Heart right ventricle (tissue), 16 donors: Measurements from ENCODE around the gene UNC93A. TPM values are rescaled to one million over a fixed set of nuclear protein-coding genes. Genes with fewer than 3 reads are reported as not detected.

Experiments used
- ATAC-seq, 8 donors: fragments of 200-7000 bp; cut with Tn5 transposase; one replicate each; pipeline ENCODE4 v1.9.1; 2020; ENCODE audit warnings: mild to moderate bottlenecking in 8 of 8, moderate library complexity in 8 of 8, moderate number of reproducible peaks in 1 of 8
- DNase-seq, 2 donors: peaks; one replicate each; pipeline ENCODE4 v3.0.0-alpha.2; 2020
- H3K27ac ChIP-seq, 10 donors: fragments of 200-600 bp; sonication (generic) in 2 of 10; one replicate each; pipeline versions ENCODE4 v1.5.0 to v1.8.0; 2020 to 2022; ENCODE audit warnings: mild to moderate bottlenecking in 3 of 10
- H3K27me3 ChIP-seq, 7 donors: fragments of 200-600 bp; one replicate each; pipeline ENCODE4 v1.8.0; 2021 to 2022; ENCODE audit warnings: mild to moderate bottlenecking in 2 of 7
- H3K36me3 ChIP-seq, 9 donors: fragments of 200-600 bp; sonication (generic) in 1 of 9; one replicate each; pipeline versions ENCODE4 v1.5.0 to v1.8.0; 2020 to 2022; ENCODE audit warnings: mild to moderate bottlenecking in 2 of 9
- H3K4me1 ChIP-seq, 9 donors: fragments of 200-600 bp; sonication (generic) in 1 of 9; one replicate each; pipeline versions ENCODE4 v1.5.0 to v1.8.0; 2020 to 2022; ENCODE audit warnings: mild to moderate bottlenecking in 4 of 9
- H3K4me3 ChIP-seq, 10 donors: fragments of 200-600 bp; sonication (generic) in 2 of 10; one replicate each; pipeline versions ENCODE4 v1.5.0 to v1.8.0; 2020 to 2022; ENCODE audit warnings: mild to moderate bottlenecking in 7 of 10, moderate library complexity in 2 of 10
- H3K9me3 ChIP-seq, 11 donors: fragments of 200-600 bp in 10 of 11; sonication (generic) in 2 of 11; one replicate each; pipeline versions ENCODE4 v1.5.0 to v1.8.0; 2013 to 2022; ENCODE audit warnings: mild to moderate bottlenecking in 2 of 11, control low read depth in 1 of 11, moderate library complexity in 1 of 11
- CTCF ChIP-seq, 9 donors: fragments of 200-600 bp; sonication (generic) in 2 of 9; IDR thresholded peaks; one replicate each; pipeline versions ENCODE4 v1.5.0 to v1.8.0; 2021 to 2022; ENCODE audit warnings: antibody characterized with exemption in 9 of 9, mild to moderate bottlenecking in 5 of 9, moderate library complexity in 1 of 9
- WGBS, 2 donors: extraction: QIAGEN DNeasy Blood & Tissue Kit; methylation state at CpG; one replicate each; pipeline ENCODE4 v1.1.7; 2013; ENCODE audit warnings: inconsistent platforms in 1 of 2; 5-methylcytosine and 5-hydroxymethylcytosine counted together
- intact Hi-C, 10 donors: fragments of 100-400 bp; cut with DNase I; formaldehyde crosslinking; loops; one replicate each; pipeline versions ENCODE4 v1.11.1 to v1.14.2; 2022
- polyA plus RNA-seq, 2 donors: library from polyadenylated mRNA; stranded (reverse); fragments of 200-250 nt; gene quantifications; one replicate each; pipeline ENCODE4 v1.2.3, GENCODE V29; 2013
- total RNA-seq, 10 donors: library from RNA; stranded (reverse); fragmentation: NEBNext Ultra II Directional in 3 of 10; extraction: Animal tissue kit (Norgen Biotek cat#: 25700) in 3 of 10; gene quantifications; one replicate each; pipeline versions ENCODE4 v1.2.1 to v1.2.4, GENCODE V29; 2021 to 2023
- donor health status: Arrhythmogenic right ventricular cardiomyopathy.
- donor health status: ischemic (EF 13 %, LVEDD 7.1; RV severe dilation, severe dysfunction).
- donor health status: healthy with polysubstance abuse.
- donor health status: DM: no; HTN: yes; CAD: no.
- donor health status: DM: no; HTN: no; CAD: no.
- donor health status: ischemic (EF 25% LVEDD 6.9; RV normal size, moderate dysfunction).
- donor health status: ischemic (EF 25% LVEDD 5.7; RV mildly dilated, moderate dysfunction).
- donor health status: healthy.
- donor health status: DM: yes; HTN: yes; CAD: no.
- donor health status: Ischemic cardiomyopathy.
- donor health status: ischemic (EF 35%, LVEDD 5.7; RV mildly dilated, moderate dysfunction).
- donor health status: nonischemic (EF 11% LVEDD 7.7; RV severe dilation, severe dysfunction).
- donor health status: DM: yes; HTN: yes; CAD: no.
- donor health status: PGD.
- donor health status: ischemic (EF 29% LVEDD 5.4; RV normal size, mild dysfunction).
- donor health status: nonischemic (EF 23%, LVEDD 6.1; RV moderate dilation, normal function).

UNC93A gene
- total and polyA plus RNA-seq, 12 donors = not detected

GRCh38 chr6:167296902-167297301 lies 5.8 kb downstream of the UNC93A start:
- WGBS, 2 donors = 91 to 94% methylated on average over 7 of the region's 7 CpGs
- no peak for TF ChIP-seq CTCF (IDR thresholded peaks at IDR 0.05)
- Histone ChIP-seq H3K9me3 (peaks cover 0 to 8% (median 0%) of the 10 kb centered on the region in 11 donors), H3K27me3 (peaks cover 0 to 7% (median 0%) of the 10 kb centered on the region in 7 donors), H3K27ac (no peak overlapping the region), H3K4me1 (peaks cover 0 to 9% (median 0%) of the 10 kb centered on the region in 9 donors), H3K4me3 (no peak overlapping the region), H3K36me3 (no peaks in the 10 kb centered on the region)
- intact Hi-C loops = loop anchor here in 1 of 10 donors (10.0 kb wide), 1 partner anchor 102 kb away; no protein-coding TSS in a partner anchor
- ATAC-seq (no peak), DNase-seq (no peak)

GRCh38 chr6:167298127-167298526 lies 7.0 kb downstream of the UNC93A start:
- TF ChIP-seq CTCF (IDR thresholded peaks at IDR 0.05) = no peak
- Histone ChIP-seq H3K4me1 (peaks cover 0 to 3% (median 0%) of the 10 kb centered on the region in 9 donors), H3K4me3 (no peak overlapping the region), H3K27ac (no peak overlapping the region), H3K9me3 (peaks cover 0 to 8% (median 0%) of the 10 kb centered on the region in 11 donors), H3K27me3 (peaks cover 0 to 9% (median 0%) of the 10 kb centered on the region in 7 donors), H3K36me3 (no peaks in the 10 kb centered on the region)
- ATAC-seq = no peak
- no peak for DNase-seq
- 81 to 93% methylated on average over 4 of the region's 4 CpGs for WGBS, 2 donors
- intact Hi-C loops = loop anchor here in 1 of 10 donors (10.0 kb wide), 1 partner anchor 103 kb away; no protein-coding TSS in a partner anchor

GRCh38 chr6:167299641-167300308 lies 8.7 kb downstream of the UNC93A start:
- Histone ChIP-seq H3K36me3 (no peaks in the 10 kb centered on the region), H3K4me1 (peaks cover 0 to 3% (median 0%) of the 10 kb centered on the region in 9 donors), H3K9me3 (peaks cover 0 to 8% (median 0%) of the 10 kb centered on the region in 11 donors), H3K27me3 (peaks cover 0 to 17% (median 0%) of the 10 kb centered on the region in 7 donors), H3K4me3 (no peak overlapping the region), H3K27ac (no peak overlapping the region)
- 80 to 91% methylated on average over 16 of the region's 16 CpGs for WGBS, 2 donors
- DNase-seq (no peak), ATAC-seq (peak in 1 of 8 donors; percentile 30)
- no peak for TF ChIP-seq CTCF (IDR thresholded peaks at IDR 0.05)
- intact Hi-C loops = loop anchor here in 1 of 10 donors (10.0 kb wide), 1 partner anchor 105 kb away; no protein-coding TSS in a partner anchor

GRCh38 chr6:167300902-167301777 lies 10.0 kb downstream of the UNC93A start:
- no peak for TF ChIP-seq CTCF (IDR thresholded peaks at IDR 0.05)
- Histone ChIP-seq H3K27ac (no peak overlapping the region), H3K9me3 (peaks cover 0 to 8% (median 0%) of the 10 kb centered on the region in 11 donors), H3K4me1 (peaks cover 0 to 3% (median 0%) of the 10 kb centered on the region in 9 donors), H3K4me3 (no peak overlapping the region), H3K27me3 (peaks cover 0 to 17% (median 0%) of the 10 kb centered on the region in 7 donors), H3K36me3 (no peaks in the 10 kb centered on the region)
- DNase-seq (no peak), ATAC-seq (no peak)
- 87% methylated on average over 9 of the region's 9 CpGs for WGBS, 2 donors
- intact Hi-C loops = no loop called here
